ENCODE measurements around the gene VPREB3. TPM values are rescaled to one million over a fixed set of nuclear protein-coding genes. Genes with fewer than 3 reads are reported as not detected.

Gene VPREB3
- total RNA-seq, 1 experiment from 2014 or later = 1.1 TPM

DNA sequence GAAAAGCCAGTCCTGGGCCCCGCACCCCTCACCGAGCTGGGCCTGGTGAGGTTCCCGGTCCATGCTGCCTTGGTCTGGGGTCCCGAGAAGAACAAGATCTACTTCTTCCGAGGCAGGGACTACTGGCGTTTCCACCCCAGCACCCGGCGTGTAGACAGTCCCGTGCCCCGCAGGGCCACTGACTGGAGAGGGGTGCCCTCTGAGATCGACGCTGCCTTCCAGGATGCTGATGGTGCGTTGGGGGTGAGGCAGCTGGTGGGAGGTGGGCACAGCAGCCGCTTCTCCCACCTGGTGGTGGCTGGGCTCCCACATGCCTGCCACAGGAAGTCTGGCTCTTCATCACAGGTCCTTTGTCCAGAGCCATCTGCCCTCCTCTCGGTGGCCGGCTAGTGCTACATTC lies 28.0 kb upstream of the VPREB3 start:
- intact Hi-C loops (cut with micrococcal nuclease; ENCODE audit: unreplicated experiment) = no loop called here
- CTCF ChIA-PET = interaction anchor here (0.6 to 1.1 kb wide), 2 partner anchors 11 to 28 kb away, joined by 3 to 6 read pairs; partner anchors contain the start of gene VPREB3
- POLR2A ChIA-PET (ENCODE audit: unreplicated experiment) = no interaction called here

GRCh38 chr22:23781511-23782183 lies 27.4 kb upstream of the VPREB3 start:
- peaks cover 20% of the 10 kb centered on the region for H3K4me1 ChIP-seq (replicated peaks; ENCODE audit: insufficient read depth)
- H3K79me2 ChIP-seq (ENCODE audit: low read depth) = no peaks in the 10 kb centered on the region
- H3K36me3 ChIP-seq (ENCODE audit: low read depth) = no peaks in the 10 kb centered on the region
- no peak overlapping the region for H3K4me3 ChIP-seq
- TF ChIP-seq, protein P1, sequence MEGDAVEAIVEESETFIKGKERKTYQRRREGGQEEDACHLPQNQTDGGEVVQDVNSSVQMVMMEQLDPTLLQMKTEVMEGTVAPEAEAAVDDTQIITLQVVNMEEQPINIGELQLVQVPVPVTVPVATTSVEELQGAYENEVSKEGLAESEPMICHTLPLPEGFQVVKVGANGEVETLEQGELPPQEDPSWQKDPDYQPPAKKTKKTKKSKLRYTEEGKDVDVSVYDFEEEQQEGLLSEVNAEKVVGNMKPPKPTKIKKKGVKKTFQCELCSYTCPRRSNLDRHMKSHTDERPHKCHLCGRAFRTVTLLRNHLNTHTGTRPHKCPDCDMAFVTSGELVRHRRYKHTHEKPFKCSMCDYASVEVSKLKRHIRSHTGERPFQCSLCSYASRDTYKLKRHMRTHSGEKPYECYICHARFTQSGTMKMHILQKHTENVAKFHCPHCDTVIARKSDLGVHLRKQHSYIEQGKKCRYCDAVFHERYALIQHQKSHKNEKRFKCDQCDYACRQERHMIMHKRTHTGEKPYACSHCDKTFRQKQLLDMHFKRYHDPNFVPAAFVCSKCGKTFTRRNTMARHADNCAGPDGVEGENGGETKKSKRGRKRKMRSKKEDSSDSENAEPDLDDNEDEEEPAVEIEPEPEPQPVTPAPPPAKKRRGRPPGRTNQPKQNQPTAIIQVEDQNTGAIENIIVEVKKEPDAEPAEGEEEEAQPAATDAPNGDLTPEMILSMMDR (conservative IDR thresholded peaks at IDR 0.05) = no peak
- TF ChIP-seq EZH2 (IDR thresholded peaks at IDR 0.05; ENCODE audit: low read depth) = no peak
- no peaks in the 10 kb centered on the region for H3K9me3 ChIP-seq (ENCODE audit: insufficient read depth, low read depth)
- intact Hi-C loops (cut with micrococcal nuclease; ENCODE audit: unreplicated experiment) = no loop called here
- H3K27ac ChIP-seq = no peak overlapping the region
- BruUV-seq (replicated peaks) = no TSS peak
- peak overlapping the region; percentile 58; the same call in 1 of the 2 replicates for H2AFZ ChIP-seq
- peak; percentile 55 to 72 for DNase-seq
- H3K9me2 ChIP-seq (ENCODE audit: insufficient read depth) = no peaks in the 10 kb centered on the region
- H3F3A ChIP-seq (ENCODE audit: insufficient read depth, low read depth) = peaks cover 7% of the 10 kb centered on the region; the same call in 1 of the 2 replicates
- ChIA-PET CTCF (interaction anchor here (1.1 kb wide), 1 partner anchor 11 kb away, joined by 6 read pairs; no protein-coding TSS in a partner anchor), POLR2A (ENCODE audit: unreplicated experiment) (no interaction called here)
- H3K27me3 ChIP-seq (ENCODE audit: insufficient read depth, low read depth) = no peaks in the 10 kb centered on the region
- no peaks in the 10 kb centered on the region for H4K20me1 ChIP-seq (ENCODE audit: insufficient read depth)
- peak overlapping the region; percentile 58 for H3K4me2 ChIP-seq

More for the DNA sequence above, 28.0 kb upstream of the VPREB3 start:
- no TSS peak for BruUV-seq (replicated peaks)
- no peaks in the 10 kb centered on the region for H3K27me3 ChIP-seq (ENCODE audit: insufficient read depth, low read depth)
- no peaks in the 10 kb centered on the region for H4K20me1 ChIP-seq (ENCODE audit: insufficient read depth)
- H3F3A ChIP-seq (ENCODE audit: insufficient read depth, low read depth) = peaks cover 7% of the 10 kb centered on the region; the same call in 1 of the 2 replicates
- no peaks in the 10 kb centered on the region for H3K79me2 ChIP-seq (ENCODE audit: low read depth)
- peaks cover 20% of the 10 kb centered on the region for H3K4me1 ChIP-seq (replicated peaks; ENCODE audit: insufficient read depth)
- H3K9me3 ChIP-seq (ENCODE audit: insufficient read depth, low read depth) = no peaks in the 10 kb centered on the region
- no peaks in the 10 kb centered on the region for H3K36me3 ChIP-seq (ENCODE audit: low read depth)
- no peak overlapping the region for H2AFZ ChIP-seq
- no peaks in the 10 kb centered on the region for H3K9me2 ChIP-seq (ENCODE audit: insufficient read depth)
- TF ChIP-seq, protein P1 (conservative IDR thresholded peaks at IDR 0.05) = no peak
- TF ChIP-seq EZH2 (IDR thresholded peaks at IDR 0.05; ENCODE audit: low read depth) = no peak
- no peak overlapping the region for H3K4me3 ChIP-seq
- no peak overlapping the region for H3K27ac ChIP-seq
- DNase-seq = no peak
- H3K4me2 ChIP-seq = peak overlapping the region; percentile 58; the same call in 1 of the 2 replicates

DNA sequence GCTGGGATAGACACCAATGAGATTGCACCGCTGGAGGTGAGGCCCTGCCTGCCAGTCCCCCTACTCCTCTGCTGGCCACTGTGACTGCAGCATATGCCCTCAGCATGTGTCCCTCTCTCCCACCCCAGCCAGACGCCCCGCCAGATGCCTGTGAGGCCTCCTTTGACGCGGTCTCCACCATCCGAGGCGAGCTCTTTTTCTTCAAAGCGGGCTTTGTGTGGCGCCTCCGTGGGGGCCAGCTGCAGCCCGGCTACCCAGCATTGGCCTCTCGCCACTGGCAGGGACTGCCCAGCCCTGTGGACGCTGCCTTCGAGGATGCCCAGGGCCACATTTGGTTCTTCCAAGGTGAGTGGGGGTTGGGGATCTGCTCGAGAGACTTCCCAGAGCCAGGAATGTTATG lies 26.8 kb upstream of the VPREB3 start:
- Histone ChIP-seq H2AFZ (peak overlapping the region; percentile 58; the same call in 1 of the 2 replicates), H3K4me2 (peak overlapping the region; percentile 58), H3K27ac (no peak overlapping the region), H3K9me2 (ENCODE audit: insufficient read depth) (no peaks in the 10 kb centered on the region), H3K27me3 (ENCODE audit: insufficient read depth, low read depth) (no peaks in the 10 kb centered on the region), H3K9me3 (ENCODE audit: insufficient read depth, low read depth) (no peaks in the 10 kb centered on the region), H3K4me3 (no peak overlapping the region), H3K4me1 (replicated peaks; ENCODE audit: insufficient read depth) (peaks cover 16% of the 10 kb centered on the region), H3F3A (ENCODE audit: insufficient read depth, low read depth) (peaks cover 12% of the 10 kb centered on the region; the same call in 1 of the 2 replicates), H4K20me1 (ENCODE audit: insufficient read depth) (no peaks in the 10 kb centered on the region), H3K79me2 (ENCODE audit: low read depth) (no peaks in the 10 kb centered on the region), H3K36me3 (ENCODE audit: low read depth) (no peaks in the 10 kb centered on the region)
- CTCF ChIA-PET = interaction anchor here (1.1 kb wide), 1 partner anchor 10 kb away, joined by 6 read pairs; no protein-coding TSS in a partner anchor
- no peak for DNase-seq
- no peak for TF ChIP-seq EZH2 (IDR thresholded peaks at IDR 0.05; ENCODE audit: low read depth)
- TF ChIP-seq, protein P1 (conservative IDR thresholded peaks at IDR 0.05) = no peak
- intact Hi-C loops (cut with micrococcal nuclease; ENCODE audit: unreplicated experiment) = no loop called here
- POLR2A ChIA-PET (ENCODE audit: unreplicated experiment) = no interaction called here
- BruUV-seq (replicated peaks) = no TSS peak

Measured in PC-9 (cell line).